HG03378 (cell line): ENCODE data around the gene KDM7A.

Source experiments
- ATAC-seq: cut with Tn5 transposase; IDR thresholded peaks from one replicate; pipeline ENCODE4 v1.9.1; 2021; ENCODE audit warnings: mild to moderate bottlenecking, moderate library complexity; ENCODE audit not compliant: unreplicated experiment

The KDM7A gene, protein sequence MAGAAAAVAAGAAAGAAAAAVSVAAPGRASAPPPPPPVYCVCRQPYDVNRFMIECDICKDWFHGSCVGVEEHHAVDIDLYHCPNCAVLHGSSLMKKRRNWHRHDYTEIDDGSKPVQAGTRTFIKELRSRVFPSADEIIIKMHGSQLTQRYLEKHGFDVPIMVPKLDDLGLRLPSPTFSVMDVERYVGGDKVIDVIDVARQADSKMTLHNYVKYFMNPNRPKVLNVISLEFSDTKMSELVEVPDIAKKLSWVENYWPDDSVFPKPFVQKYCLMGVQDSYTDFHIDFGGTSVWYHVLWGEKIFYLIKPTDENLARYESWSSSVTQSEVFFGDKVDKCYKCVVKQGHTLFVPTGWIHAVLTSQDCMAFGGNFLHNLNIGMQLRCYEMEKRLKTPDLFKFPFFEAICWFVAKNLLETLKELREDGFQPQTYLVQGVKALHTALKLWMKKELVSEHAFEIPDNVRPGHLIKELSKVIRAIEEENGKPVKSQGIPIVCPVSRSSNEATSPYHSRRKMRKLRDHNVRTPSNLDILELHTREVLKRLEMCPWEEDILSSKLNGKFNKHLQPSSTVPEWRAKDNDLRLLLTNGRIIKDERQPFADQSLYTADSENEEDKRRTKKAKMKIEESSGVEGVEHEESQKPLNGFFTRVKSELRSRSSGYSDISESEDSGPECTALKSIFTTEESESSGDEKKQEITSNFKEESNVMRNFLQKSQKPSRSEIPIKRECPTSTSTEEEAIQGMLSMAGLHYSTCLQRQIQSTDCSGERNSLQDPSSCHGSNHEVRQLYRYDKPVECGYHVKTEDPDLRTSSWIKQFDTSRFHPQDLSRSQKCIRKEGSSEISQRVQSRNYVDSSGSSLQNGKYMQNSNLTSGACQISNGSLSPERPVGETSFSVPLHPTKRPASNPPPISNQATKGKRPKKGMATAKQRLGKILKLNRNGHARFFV

DNA sequence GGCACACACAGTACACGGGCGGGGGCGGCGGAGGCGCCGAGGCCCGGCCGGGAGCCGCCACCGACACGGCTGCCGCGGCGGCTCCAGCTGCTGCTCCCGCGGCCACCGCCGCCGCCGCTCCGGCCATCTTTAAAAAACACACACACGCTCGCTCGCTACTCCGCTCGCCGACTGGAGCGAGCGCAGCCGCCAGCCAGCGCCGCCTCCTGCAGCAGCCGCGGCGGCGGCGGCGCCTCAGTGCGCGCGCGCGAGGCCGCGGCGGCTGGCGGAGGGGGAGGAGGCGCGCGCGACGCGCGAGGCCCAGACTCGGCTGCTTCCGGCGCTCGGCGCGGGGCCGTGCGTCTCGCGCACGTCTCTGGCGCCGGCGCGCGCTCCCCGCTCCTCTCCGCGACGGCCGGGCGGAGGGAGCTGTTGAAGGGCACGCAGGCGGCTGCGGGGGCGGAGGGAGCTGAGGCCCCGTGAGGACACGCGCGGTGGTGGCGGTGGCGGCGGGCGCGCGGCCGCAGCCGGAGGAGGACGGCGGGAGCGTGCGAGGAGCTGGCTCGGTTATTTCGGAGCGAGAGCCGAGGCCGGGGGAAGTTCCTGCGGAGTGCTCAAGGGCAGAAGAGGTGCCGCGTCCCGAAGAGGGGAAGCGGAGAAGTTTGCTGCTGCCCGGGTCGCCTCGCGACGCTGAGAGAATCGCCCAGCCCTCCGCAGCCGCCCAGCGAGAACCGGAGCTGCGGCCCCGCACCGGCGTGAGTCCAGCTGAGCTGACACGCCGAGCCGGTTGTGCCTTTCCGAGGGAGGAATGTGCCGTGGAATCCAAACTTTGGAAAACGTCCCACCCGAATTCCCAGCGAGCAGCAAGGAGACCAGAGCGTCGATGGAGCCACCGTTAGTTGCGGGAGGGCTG, at the start of gene KDM7A:
Gene KDM7A (minus strand): TSS at position 173 of the 892 bp plus-strand sequence. CDS start 46 bp downstream, at position 127.
- ATAC-seq: no peak

GRCh38 chr7:140225562-140226249, 48.9 kb upstream of the KDM7A start:
- no peak for ATAC-seq

GRCh38 chr7:140223515-140224221, 46.9 kb upstream of the KDM7A start:
- no peak for ATAC-seq

DNA sequence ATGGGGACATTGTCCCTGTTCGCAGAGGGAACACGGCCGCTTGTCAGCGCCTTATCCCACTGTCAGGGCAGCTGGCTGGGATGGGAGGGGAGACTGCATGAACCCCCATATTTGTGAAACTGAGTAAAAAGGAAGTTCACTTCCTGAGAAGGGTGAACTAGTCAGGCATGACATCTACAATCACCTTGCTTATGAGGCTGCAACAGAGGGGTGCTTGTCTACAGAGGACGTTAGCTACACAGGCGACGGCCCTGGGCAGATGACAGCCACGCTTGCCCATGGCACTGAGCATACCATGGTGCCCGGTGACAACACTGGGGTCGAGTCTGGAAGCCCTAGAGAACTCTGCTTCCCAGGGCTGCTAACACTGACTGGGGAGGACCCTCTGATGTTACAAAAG, 46.0 kb upstream of the KDM7A start:
- ATAC-seq: no peak

- ATAC-seq: no peak
Observed at GRCh38 chr7:140219672-140220524, 43.1 kb upstream of the KDM7A start.

- no peak for ATAC-seq
Observed at GRCh38 chr7:140218656-140219055, 41.9 kb upstream of the KDM7A start.

DNA sequence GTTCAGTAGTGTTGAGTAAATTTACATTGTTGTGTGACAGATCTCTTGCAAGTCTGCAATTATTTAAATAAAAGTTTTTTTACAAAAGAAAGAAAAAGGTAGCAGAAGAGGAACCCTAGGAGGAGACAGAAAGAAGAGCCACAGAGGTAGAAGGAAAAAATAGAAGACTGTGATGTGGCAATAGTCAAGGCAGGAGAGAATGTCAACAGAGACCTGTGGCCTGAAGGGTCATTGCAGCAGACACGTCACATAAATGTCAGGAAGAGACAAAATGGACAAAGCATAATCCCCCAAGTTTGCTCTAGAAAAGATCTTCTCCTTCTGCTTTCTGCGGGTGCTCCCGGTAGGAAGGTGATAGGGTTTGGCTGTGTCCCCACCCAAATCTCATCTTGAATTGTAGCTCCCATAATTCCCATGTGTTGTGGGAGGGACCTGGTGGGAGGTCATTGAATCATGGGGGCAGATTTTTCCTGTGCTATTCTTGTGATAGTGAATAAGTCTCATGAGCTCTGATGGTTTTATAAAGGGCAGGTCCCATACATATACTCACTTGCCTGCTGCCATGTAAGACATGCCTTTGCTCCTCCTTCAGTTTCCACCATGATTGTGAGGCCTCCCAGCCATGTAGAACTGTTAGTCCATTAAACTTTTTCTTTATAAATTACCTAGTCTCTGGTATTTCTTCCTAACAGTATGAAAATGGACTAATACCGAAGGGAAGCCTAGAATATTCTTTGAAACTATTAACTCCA, 41.1 kb upstream of the KDM7A start:
- ATAC-seq: no peak

DNA sequence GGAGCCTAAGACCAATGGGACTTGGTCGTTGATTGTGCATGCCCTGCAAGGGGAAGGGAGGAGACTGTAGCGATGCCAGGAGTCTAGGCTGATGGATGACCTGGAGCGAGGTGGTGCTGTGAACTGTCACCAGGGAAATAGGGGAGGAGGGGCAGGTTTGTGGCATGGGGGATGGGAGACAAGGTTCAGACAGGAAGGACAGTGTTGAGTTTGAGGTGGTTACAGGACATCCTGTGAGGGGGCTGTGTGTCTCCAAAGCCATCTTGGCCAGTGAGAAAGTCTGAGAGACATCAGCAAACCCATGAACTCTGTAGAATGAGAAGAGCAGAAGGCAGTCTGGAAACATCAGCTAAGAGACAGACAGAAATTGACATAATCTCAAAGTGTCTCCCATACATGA, 38.5 kb upstream of the KDM7A start:
- ATAC-seq: no peak

DNA sequence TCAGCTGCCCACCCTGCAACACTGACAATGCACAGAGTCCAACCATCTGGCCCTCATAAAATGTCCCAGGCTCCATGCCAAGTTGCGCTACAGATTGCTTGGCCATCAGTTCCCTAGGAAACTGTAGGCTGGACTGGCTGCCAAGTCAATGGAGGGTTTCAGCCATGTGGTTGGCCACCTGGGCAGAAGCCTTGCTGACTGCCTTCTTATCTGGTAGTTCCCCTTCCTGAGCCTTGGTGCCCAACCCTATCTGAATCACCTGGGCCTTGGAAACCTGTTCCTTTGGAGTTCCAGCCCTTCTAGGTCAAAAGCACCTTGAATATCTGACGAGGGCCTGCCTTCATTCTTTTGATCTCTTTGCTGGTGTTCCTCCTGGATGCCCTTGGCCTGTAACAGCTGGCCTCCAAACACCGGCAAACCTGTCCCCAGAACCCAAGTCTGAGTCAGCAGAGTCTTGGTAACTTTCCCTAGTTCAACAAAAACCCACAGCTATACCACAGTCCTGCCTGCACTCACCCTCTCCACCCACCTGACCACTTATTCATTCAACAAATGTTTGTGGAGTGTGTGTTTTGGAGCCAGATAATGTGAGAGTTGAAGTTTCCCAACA, 37.4 kb upstream of the KDM7A start:
- ATAC-seq: no peak

DNA sequence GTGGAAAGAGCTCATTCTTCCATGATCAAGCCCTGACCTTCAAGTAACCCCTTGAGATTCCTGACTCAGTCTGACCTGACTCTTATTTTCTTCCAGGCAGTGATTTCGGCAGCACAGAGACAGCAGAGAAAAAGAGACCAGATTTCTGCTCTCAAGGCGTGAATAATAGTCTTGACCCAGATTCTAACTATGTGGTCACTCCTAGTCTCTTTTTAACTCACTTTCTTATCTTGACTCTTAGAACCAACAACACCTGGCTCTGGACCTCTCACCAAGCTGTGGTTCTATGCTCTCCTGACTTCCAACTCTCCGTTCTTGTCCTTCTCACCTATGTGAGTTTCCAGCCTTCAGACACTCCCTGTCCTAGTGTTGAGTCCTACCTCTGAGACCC, 36.9 kb upstream of the KDM7A start:
- ATAC-seq: no peak

DNA sequence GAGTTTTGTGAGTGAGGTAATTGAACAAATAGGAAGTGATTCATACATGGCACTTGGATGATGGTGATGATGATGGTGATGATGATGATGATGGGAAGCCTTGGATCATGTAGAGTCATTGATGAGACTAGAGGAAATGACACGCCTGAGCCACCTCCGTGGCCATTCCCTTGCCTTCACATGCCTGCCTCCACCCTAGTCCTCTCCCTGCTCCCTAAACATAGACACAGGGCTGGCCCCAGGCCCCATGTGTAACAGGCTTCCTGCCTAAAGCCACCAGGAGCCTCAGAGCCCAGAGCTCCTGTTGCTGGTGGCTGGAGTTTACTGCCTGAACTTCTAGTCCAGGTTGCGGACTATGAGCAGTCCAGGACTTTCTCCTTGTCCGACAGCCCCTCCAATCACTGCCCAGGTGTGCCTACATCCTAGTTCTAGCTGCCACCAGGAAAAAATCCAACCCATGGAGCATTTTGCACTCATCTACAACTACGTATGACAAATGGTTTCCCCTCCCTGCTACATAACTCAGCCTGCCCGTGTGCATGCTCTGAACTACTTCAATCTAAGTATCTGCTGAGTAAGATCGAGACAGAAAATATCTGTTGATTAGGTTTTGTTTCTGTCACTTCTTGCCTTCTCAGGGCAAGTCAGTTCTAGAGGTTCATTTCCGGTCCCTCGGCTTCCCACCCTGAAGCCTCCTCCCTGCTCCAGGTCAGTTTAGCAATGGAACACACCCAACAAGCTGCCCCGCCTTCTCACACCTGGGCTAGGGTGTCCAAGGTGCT, 35.5 kb upstream of the KDM7A start:
- ATAC-seq: peak; percentile 73

DNA sequence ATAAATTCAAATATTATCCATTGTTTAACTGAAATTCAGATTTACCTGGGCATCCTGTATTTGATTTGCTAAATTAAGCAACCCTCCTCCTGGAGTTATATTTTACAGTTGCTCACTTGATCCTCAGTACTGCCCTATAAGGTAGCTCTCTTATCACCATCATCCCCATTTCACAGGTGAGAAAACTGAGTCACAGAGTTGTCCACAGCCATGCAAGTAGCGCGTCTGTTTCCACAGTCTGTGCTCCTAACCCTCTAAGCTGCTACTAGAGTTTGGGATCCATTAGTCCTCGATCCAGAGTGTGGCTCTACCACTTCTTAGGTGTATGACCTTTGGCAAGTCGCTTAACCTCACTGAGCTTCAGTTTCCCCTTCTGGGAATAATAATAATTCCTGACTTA, 34.9 kb upstream of the KDM7A start:
- ATAC-seq: no peak

DNA sequence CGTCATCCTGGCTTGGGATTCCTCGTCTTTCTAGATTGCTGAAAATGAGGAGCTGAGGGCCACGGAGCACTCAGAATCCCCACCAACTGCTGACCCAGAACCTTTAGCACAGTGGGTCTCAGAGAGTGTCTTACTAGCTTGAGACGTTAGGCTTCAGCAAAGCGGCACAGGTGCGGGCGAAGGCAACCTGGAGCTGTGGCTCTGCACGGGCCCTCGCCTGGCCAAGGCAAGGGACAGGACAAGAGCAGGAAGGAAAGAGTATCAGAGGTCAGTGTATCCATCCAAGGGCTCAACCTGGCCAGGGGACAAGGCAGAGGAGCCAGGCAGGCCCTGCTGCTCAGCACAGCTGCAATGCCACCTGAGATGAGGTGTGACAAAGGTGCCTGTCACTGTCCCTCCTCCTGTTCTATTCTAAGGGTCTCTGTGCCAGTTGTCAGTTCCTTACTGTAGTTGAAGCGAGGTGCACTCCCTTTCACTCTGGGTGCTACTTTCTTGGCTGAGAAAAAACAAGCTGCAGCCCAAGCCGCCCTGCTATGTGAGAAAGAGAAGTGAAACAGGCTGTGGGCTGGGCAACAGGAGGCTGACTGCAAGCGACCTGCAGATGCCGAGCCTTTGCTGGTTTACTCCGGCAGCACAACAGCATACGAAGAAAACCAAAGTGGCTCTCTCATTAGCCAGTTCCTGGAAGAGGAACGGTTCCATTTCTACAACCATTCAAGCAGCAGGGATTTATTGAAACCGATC, 33.3 kb upstream of the KDM7A start:
- ATAC-seq: peak; percentile 86

- no peak for ATAC-seq
Observed at GRCh38 chr7:140206616-140207389, 30.0 kb upstream of the KDM7A start.

DNA sequence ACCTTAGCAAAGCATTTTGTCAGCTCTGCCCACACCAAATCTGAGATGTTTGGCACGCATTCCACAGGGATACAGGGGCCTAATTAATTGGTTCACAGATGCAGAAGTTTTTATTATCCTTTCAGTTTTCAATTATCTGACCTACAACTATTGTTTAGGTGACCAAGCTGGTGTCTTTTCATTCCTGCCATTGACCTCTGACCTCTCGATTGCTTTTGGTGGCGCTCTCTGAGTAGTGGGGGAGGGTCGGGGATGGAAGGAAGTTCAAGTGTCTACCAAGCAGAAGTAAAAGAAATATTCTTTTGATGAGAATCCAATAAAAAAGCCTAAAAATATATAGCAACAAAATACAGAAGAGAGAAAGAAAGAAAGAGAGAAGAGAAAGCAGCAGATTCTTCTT, 28.8 kb upstream of the KDM7A start:
- ATAC-seq: no peak
